Psoas muscle (tissue), 8 donors: Measurements from ENCODE around the gene HOOK1. TPM values are rescaled to one million over a fixed set of nuclear protein-coding genes. Genes with fewer than 3 reads are reported as not detected.
"Not testable (repeated sequence)": the region's sequence is repeated elsewhere in the genome, so short reads cannot be mapped to it uniquely, and the experiment has no call there.

Source experiments
- ATAC-seq, 4 donors: fragments of 200-7000 bp; cut with Tn5 transposase; one replicate each; pipeline ENCODE4 v1.9.1; 2020; ENCODE audit warnings: moderate library complexity in 3 of 4, mild to moderate bottlenecking in 2 of 4
- DNase-seq, 2 donors: peaks; one replicate each; pipeline ENCODE4 v3.0.0-alpha.2; 2020
- H3K27ac ChIP-seq: fragments of 200-600 bp; one replicate; pipeline ENCODE4 v1.8.0; 2022
- H3K27me3 ChIP-seq, 3 donors: fragments of 200-600 bp in 1 of 3; one replicate each; pipeline versions ENCODE4 v1.6.1 to v1.8.0; 2013 to 2022; ENCODE audit warnings: low read length in 2 of 3, mild to moderate bottlenecking in 2 of 3, moderate library complexity in 1 of 3; ENCODE audit not compliant: insufficient read depth in 3 of 3
- H3K36me3 ChIP-seq, 2 donors: fragments of 200-600 bp in 1 of 2; one replicate each; pipeline versions ENCODE4 v1.6.1 to v1.8.0; 2013 to 2022; ENCODE audit warnings: low read depth in 1 of 2, mild to moderate bottlenecking in 1 of 2, moderate library complexity in 1 of 2; ENCODE audit not compliant: insufficient read depth in 1 of 2
- H3K4me1 ChIP-seq: fragments of 200-600 bp; one replicate; pipeline ENCODE4 v1.8.0; 2022
- H3K4me3 ChIP-seq: fragments of 200-600 bp; one replicate; pipeline ENCODE4 v1.8.0; 2022; ENCODE audit warnings: mild to moderate bottlenecking
- H3K9me3 ChIP-seq: fragments of 200-600 bp; one replicate; pipeline ENCODE4 v1.8.0; 2022
- CTCF ChIP-seq: fragments of 200-600 bp; IDR thresholded peaks from one replicate; pipeline ENCODE4 v1.8.0; 2022; ENCODE audit warnings: antibody characterized with exemption
- WGBS, 3 donors: extraction: QIAGEN DNeasy Blood & Tissue Kit; methylation state at CpG; one replicate each; pipeline versions ENCODE4 v1.1.6 to v1.1.7; 2013; 5-methylcytosine and 5-hydroxymethylcytosine counted together
- intact Hi-C, 2 donors: fragments of 100-400 bp; cut with DNase I; formaldehyde crosslinking; loops; one replicate each; pipeline versions ENCODE4 v1.11.0 to v1.14.2; 2022
- polyA plus RNA-seq, 3 donors: library from polyadenylated mRNA; stranded (reverse); fragments of 200-250 nt; gene quantifications; one replicate each; pipeline ENCODE4 v1.2.3, GENCODE V29; 2013
- total RNA-seq, 4 donors: library from RNA; stranded (reverse); fragmentation: NEBNext Ultra II Directional in 2 of 4; extraction: Animal tissue kit (Norgen Biotek cat#: 25700) in 2 of 4; gene quantifications; one replicate each; pipeline versions ENCODE4 v1.2.1 to v1.2.4, GENCODE V29; 2021 to 2023
- donor health status: healthy with polysubstance abuse.
- donor health status: DM: no; HTN: no; CAD: no; lungs with moderate emphysema.
- donor health status: Bipolar disorder and iron deficiency.
- donor health status: healthy.
- donor health status: DM: yes; HTN: yes; CAD: no.
- donor health status: DM: no; HTN: no; CAD: no.
- donor health status: DM: no; HTN: no; CAD: no.
- donor health status: DM: yes; HTN: yes; CAD: no.

HOOK1 gene
- total and polyA plus RNA-seq, 7 donors, result 0.03 to 0.34 (median 0.09) TPM; not detected in 1

DNA sequence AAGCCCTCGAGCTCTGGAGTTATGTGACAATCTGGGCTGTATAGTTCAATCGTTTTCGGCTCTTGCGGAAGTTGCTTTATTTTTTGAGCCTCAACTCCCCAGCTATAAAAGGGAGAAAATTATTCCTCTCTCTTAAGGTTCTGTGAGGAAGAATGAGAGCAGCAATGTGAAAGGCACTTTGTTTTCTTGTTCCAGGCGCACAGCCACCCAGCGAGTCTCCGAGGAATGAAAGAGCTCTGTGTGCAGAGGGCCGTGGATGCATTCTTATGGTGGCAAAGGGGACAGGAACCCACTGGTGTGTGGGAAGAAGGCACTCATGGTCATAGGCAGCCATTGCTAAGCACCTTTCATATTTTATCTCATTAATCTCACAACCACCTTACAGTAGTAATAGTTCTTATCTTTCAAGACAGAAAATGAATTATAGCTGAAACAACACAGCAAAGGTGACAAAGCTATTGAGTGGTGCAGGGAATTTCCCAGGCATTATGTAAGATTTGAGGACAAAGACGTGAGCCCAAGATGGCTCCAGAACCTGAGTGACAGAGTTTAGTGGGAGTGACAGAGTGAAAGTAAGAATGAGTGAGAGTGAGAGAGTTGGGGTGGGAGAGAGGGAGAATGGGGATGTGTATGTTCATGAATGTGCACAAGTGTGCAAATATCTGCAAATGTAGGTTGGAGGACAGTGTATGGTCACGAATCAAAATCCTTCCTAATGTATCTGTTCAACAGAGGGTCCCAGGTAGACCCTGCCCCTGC is 102.5 kb downstream of the HOOK1 start:
- H3K27ac ChIP-seq, result no peak overlapping the region
- ATAC-seq (no peak), DNase-seq (no peak)
- 86 to 88% (median 87%) methylated on average over 10 of the region's 10 CpGs for WGBS, 3 donors
- H3K9me3 ChIP-seq, result no peaks in the 10 kb centered on the region
- no peak for TF ChIP-seq CTCF
- H3K4me1 ChIP-seq, result peaks cover 6% of the 10 kb centered on the region
- H3K36me3 ChIP-seq, result peaks cover 0 to 10% of the 10 kb centered on the region in 2 donors
- no peaks in the 10 kb centered on the region for H3K27me3 ChIP-seq
- intact Hi-C loops, result no loop called here
- no peak overlapping the region for H3K4me3 ChIP-seq

DNA sequence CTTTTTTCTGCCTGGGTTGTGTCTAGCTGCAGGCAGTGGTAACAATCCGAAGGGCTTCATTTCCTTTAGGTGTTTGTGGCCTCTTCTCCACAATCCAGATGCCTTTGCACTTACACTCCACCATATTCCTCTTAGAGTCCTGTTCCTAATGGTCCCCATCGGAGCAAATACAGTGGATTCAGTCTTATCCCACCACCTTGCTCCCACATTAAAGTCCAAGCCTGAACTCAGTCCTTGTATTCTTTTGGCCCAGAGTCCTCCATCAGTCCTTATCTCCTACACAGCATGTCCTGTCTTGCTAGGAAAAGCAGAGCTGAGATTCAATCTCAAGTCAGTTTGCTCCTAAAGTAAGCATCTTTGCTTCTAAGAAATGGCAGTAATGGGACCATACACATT is 103.0 kb downstream of the HOOK1 start:
- no peak for TF ChIP-seq CTCF
- H3K27ac ChIP-seq, result no peak overlapping the region
- 90 to 99% (median 90%) methylated on average over 2 of the region's 2 CpGs for WGBS, 3 donors
- intact Hi-C loops, result no loop called here
- no peak for ATAC-seq
- peaks cover 6% of the 10 kb centered on the region for H3K4me1 ChIP-seq
- no peaks in the 10 kb centered on the region for H3K27me3 ChIP-seq
- no peaks in the 10 kb centered on the region for H3K9me3 ChIP-seq
- H3K36me3 ChIP-seq, result peaks cover 0 to 7% of the 10 kb centered on the region in 2 donors
- H3K4me3 ChIP-seq, result no peak overlapping the region
- DNase-seq, result no peak

- WGBS, 3 donors, result 75 to 91% (median 84%) methylated on average over 2 of the region's 2 CpGs
- no peaks in the 10 kb centered on the region for H3K36me3 ChIP-seq
- DNase-seq, result no peak
- no peaks in the 10 kb centered on the region for H3K27me3 ChIP-seq
- no peak for TF ChIP-seq CTCF
- no peak overlapping the region for H3K27ac ChIP-seq
- peaks cover 6% of the 10 kb centered on the region for H3K4me1 ChIP-seq
- intact Hi-C loops, result loop anchor here in 1 of 2 donors (5.0 kb wide), 1 partner anchor 712 kb away; no protein-coding TSS in a partner anchor
- no peak overlapping the region for H3K4me3 ChIP-seq
- no peak for ATAC-seq
- H3K9me3 ChIP-seq, result peaks cover 7% of the 10 kb centered on the region
Measured at GRCh38 chr1:59919746-59920145, 105.0 kb downstream of the HOOK1 start.

GRCh38 chr1:59921258-59921899 is 106.6 kb downstream of the HOOK1 start:
- H3K4me3 ChIP-seq, H3K36me3 ChIP-seq, H3K27me3 ChIP-seq, H3K4me1 ChIP-seq, DNase-seq: not testable (repeated sequence)
- WGBS, 3 donors, result 37 to 58% (median 54%) methylated on average over 6 of the region's 6 CpGs
- peaks cover 18% of the 10 kb centered on the region for H3K9me3 ChIP-seq
- peak overlapping the region; percentile 76 for H3K27ac ChIP-seq
- peak; percentile 63 to 78 (median 70) for ATAC-seq
- intact Hi-C loops, result loop anchor here in 1 of 2 donors (5.0 kb wide), 1 partner anchor 714 kb away; no protein-coding TSS in a partner anchor

DNA sequence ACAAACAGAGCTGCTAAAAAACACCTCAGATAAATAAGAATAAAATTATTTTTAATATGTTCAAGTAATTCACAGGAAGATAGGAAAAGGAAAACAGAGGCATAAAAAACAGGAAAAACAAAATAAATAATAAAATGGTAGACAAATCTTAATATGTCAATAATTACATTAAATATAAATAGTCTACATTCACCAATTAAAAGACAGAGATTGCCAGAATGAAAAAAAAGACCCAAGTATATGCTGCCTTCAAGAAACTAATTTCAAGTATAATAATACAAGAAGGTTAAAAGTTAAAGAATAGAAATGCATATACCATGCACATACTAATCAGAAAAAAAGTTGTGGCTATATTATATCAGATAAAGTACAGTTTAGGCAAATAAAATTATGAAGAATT is 109.9 kb downstream of the HOOK1 start:
- intact Hi-C loops, result loop anchor here in 1 of 2 donors (5.0 kb wide), 1 partner anchor 717 kb away; no protein-coding TSS in a partner anchor
- H3K4me3 ChIP-seq, result peak overlapping the region; percentile 71
- H3K27ac ChIP-seq, result no peak overlapping the region
- peaks cover 0 to 10% (median 0%) of the 10 kb centered on the region in 3 donors for H3K27me3 ChIP-seq
- ATAC-seq, result no peak
- no peaks in the 10 kb centered on the region for H3K36me3 ChIP-seq
- TF ChIP-seq CTCF, result no peak
- peaks cover 11% of the 10 kb centered on the region for H3K4me1 ChIP-seq
- no peak for DNase-seq
- peaks cover 18% of the 10 kb centered on the region for H3K9me3 ChIP-seq
